A549 (cell line): ENCODE data around the gene ROCK1. TPM values are rescaled to one million over a fixed set of nuclear protein-coding genes. Genes with fewer than 3 reads are reported as not detected.
A peak's percentile ranks its signal among the peaks of the same experiment; 100 is the strongest.

Experiments used
- ATAC-seq, 2 experiments: fragments of 200-7000 bp in 1 of 2; fragments of >200 bp in 1 of 2; cut with Nextera tagmentation in 1 of 2; cut with Tn5 transposase in 1 of 2; 3 replicates each; pipeline versions ENCODE4 v1.8.0 to v1.9.1; 2018 to 2020; ENCODE audit warnings: mild to moderate bottlenecking in 1 of 2, moderate library complexity in 1 of 2
- CTCF ChIA-PET: fragments of 300-600 bp; sonication (Branson Sonifier 250); formaldehyde crosslinking; extraction: SDS; loops from one replicate; lab custom pipeline; 2021; ENCODE audit warnings: antibody characterized with exemption, inconsistent platforms; lab: Yijun Ruan, JAX
- POLR2A ChIA-PET: fragments of 350-600 bp; formaldehyde crosslinking; extraction: SDS; loops from one replicate; lab custom pipeline; 2021; ENCODE audit warnings: antibody characterized with exemption, inconsistent platforms; lab: Yijun Ruan, JAX
- DNase-seq, 2 experiments: peaks; one replicate each; pipeline versions ENCODE4 v3.0.0 to v3.0.0-alpha.2; 2011 to 2016; ENCODE audit warnings: low read depth in 1 of 2, low spot score in 1 of 2
- FAIRE-seq: peaks from 2 replicates; lab custom pipeline; 2011; peaks lifted over from hg19 to GRCh38; lab: Jason Lieb, UNC
- H3K27ac ChIP-seq, 2 experiments: fragments of >200 bp; sonication (Bioruptor Twin); formaldehyde crosslinking; 3 replicates each; pipeline ENCODE4 v1.5.1; 2016 to 2017
- H3K4me1 ChIP-seq: fragments of >200 bp; sonication (Bioruptor Twin); formaldehyde crosslinking; 3 replicates; pipeline ENCODE4 v1.6.1; 2016
- H3K4me2 ChIP-seq: fragments of >200 bp; sonication (Bioruptor Twin); formaldehyde crosslinking; 3 replicates; pipeline ENCODE4 v1.6.1; 2016
- H3K4me3 ChIP-seq: fragments of >200 bp; sonication (Bioruptor Twin); formaldehyde crosslinking; 3 replicates; pipeline ENCODE4 v1.5.1; 2016
- H3K9me3 ChIP-seq: fragments of >200 bp; sonication (Bioruptor Twin); formaldehyde crosslinking; 3 replicates; pipeline ENCODE4 v1.6.1; 2016
- BHLHE40 ChIP-seq: IDR thresholded peaks from 2 replicates; pipeline ENCODE4 v1.6.1; 2012; ENCODE audit warnings: low read depth, low read length, inconsistent platforms
- CBX2 ChIP-seq: fragments of 200-600 bp; sonication (generic); IDR thresholded peaks from 2 replicates; pipeline ENCODE4 v1.6.1; 2016; ENCODE audit warnings: low read depth, mild to moderate bottlenecking, borderline replicate concordance
- CHD2 ChIP-seq: fragments of 150-350 bp; IDR thresholded peaks from 2 replicates; pipeline ENCODE4 v1.6.1; 2014; ENCODE audit warnings: low read length; ENCODE audit not compliant: partially characterized antibody
- CHD4 ChIP-seq: fragments of 200-600 bp; sonication (generic); IDR thresholded peaks from 2 replicates; pipeline ENCODE4 v1.6.1; 2016; ENCODE audit warnings: antibody characterized with exemption, mild to moderate bottlenecking, borderline replicate concordance
- EHF ChIP-seq: fragments of 250-450 bp; sonication (Bioruptor Pico); IDR thresholded peaks from 2 replicates; pipeline ENCODE4 v1.5.0; 2020; ENCODE audit warnings: mild to moderate bottlenecking
- ESRRA ChIP-seq: fragments of 150-350 bp; IDR thresholded peaks from 2 replicates; pipeline ENCODE4 v1.6.1; 2014; ENCODE audit warnings: mild to moderate bottlenecking, low read length, borderline replicate concordance
- FOSB ChIP-seq: fragments of 250-450 bp; sonication (Bioruptor Pico); IDR thresholded peaks from 2 replicates; pipeline ENCODE4 v1.5.0; 2020; ENCODE audit warnings: mild to moderate bottlenecking, moderate library complexity
- FOXS1 ChIP-seq: fragments of 250-450 bp; sonication (Bioruptor Pico); IDR thresholded peaks from 2 replicates; pipeline ENCODE4 v1.5.0; 2020; ENCODE audit warnings: mild to moderate bottlenecking, moderate library complexity
- GATA3 ChIP-seq: IDR thresholded peaks from 2 replicates; pipeline ENCODE4 v1.6.1; 2012; ENCODE audit warnings: borderline replicate concordance
- HEYL ChIP-seq: fragments of 250-450 bp; sonication (Bioruptor Pico); IDR thresholded peaks from 2 replicates; pipeline ENCODE4 v1.8.0; 2021; ENCODE audit warnings: mild to moderate bottlenecking, moderate library complexity
- HOXA7 ChIP-seq: fragments of 250-450 bp; sonication (Bioruptor Pico); IDR thresholded peaks from 2 replicates; pipeline ENCODE4 v1.5.0; 2020; ENCODE audit warnings: mild to moderate bottlenecking, moderate library complexity
- HOXB13 ChIP-seq: fragments of 250-450 bp; sonication (Bioruptor Pico); IDR thresholded peaks from 2 replicates; pipeline ENCODE4 v1.5.0; 2020; ENCODE audit warnings: low read depth, mild to moderate bottlenecking, moderate library complexity
- HOXB5 ChIP-seq: fragments of 250-450 bp; sonication (Bioruptor Pico); IDR thresholded peaks from 2 replicates; pipeline ENCODE4 v1.5.0; 2020; ENCODE audit warnings: mild to moderate bottlenecking, moderate library complexity
- KDM1A ChIP-seq: fragments of 200-600 bp; sonication (generic); IDR thresholded peaks from 2 replicates; pipeline ENCODE4 v1.6.1; 2016; ENCODE audit warnings: low read depth, mild to moderate bottlenecking
- NFE2L2 ChIP-seq: fragments of 150-350 bp; conservative IDR thresholded peaks from 2 replicates; pipeline ENCODE4 v1.6.1; 2014; ENCODE audit warnings: low read length
- NPAS2 ChIP-seq: fragments of 250-450 bp; sonication (Bioruptor Pico); IDR thresholded peaks from 2 replicates; pipeline ENCODE4 v1.8.0; 2022; ENCODE audit warnings: mild to moderate bottlenecking, moderate library complexity, borderline replicate concordance
- PHF8 ChIP-seq: fragments of 200-600 bp; sonication (generic); IDR thresholded peaks from 2 replicates; pipeline ENCODE4 v1.6.1; 2016; ENCODE audit warnings: low read depth, mild to moderate bottlenecking, antibody characterized with exemption, moderate library complexity, borderline replicate concordance
- POLR2A ChIP-seq: IDR thresholded peaks from 2 replicates; pipeline ENCODE4 v1.6.1; 2012; ENCODE audit warnings: mild to moderate bottlenecking, low read length
- POLR2AphosphoS2 ChIP-seq: conservative IDR thresholded peaks from 2 replicates; pipeline ENCODE4 v1.6.1; 2012; ENCODE audit warnings: low read length, improper control_type of control experiment, inconsistent platforms
- RCOR1 ChIP-seq: fragments of 150-350 bp; IDR thresholded peaks from 2 replicates; pipeline ENCODE4 v1.6.1; 2014; ENCODE audit warnings: antibody characterized with exemption, low read length, low read depth
- REST ChIP-seq: fragments of 200-600 bp; sonication (generic); IDR thresholded peaks from 2 replicates; pipeline ENCODE4 v1.6.1; 2016; ENCODE audit warnings: antibody characterized with exemption, mild to moderate bottlenecking, moderate library complexity
- TFCP2L1 ChIP-seq: fragments of 250-450 bp; sonication (Bioruptor Pico); IDR thresholded peaks from 2 replicates; pipeline ENCODE4 v1.5.0; 2021; ENCODE audit warnings: mild to moderate bottlenecking
- ZC3H11A ChIP-seq: fragments of 450-650 bp; IDR thresholded peaks from 2 replicates; pipeline ENCODE4 v1.6.1; 2014; ENCODE audit warnings: antibody characterized with exemption, mild to moderate bottlenecking
- ZSCAN20 ChIP-seq: fragments of 250-450 bp; sonication (Bioruptor Pico); IDR thresholded peaks from 2 replicates; pipeline ENCODE4 v1.8.0; 2022; ENCODE audit warnings: mild to moderate bottlenecking, moderate library complexity
- WGBS: methylation state at CpG from one replicate; pipeline ENCODE4 v1.1.6; 2017; ENCODE audit errors: missing lambda C conversion rate; 5-methylcytosine and 5-hydroxymethylcytosine counted together
- polyA plus RNA-seq, 4 experiments: library from polyadenylated mRNA; depleted of rRNA in 3 of 4; stranded (reverse); fragments of >200 nt; fragmentation: RNase III in 1 of 4; extraction: RNeasy Plus Mini Kit Qiagen cat#74134 plus additional on column Dnase treatment in 1 of 4; gene quantifications; 2 replicates in 3 of 4; 3 replicates in 1 of 4; pipeline ENCODE4 v1.2.3, GENCODE V29; 2011 to 2017
- TF ChIP-seq, protein P1 (sequence below): IDR thresholded peaks from 2 replicates; pipeline ENCODE4 v1.6.1; 2012
- TF ChIP-seq, protein P2 (sequence below): fragments of 150-350 bp; IDR thresholded peaks from 2 replicates; pipeline ENCODE4 v1.6.1; 2014; ENCODE audit warnings: low read depth, mild to moderate bottlenecking, low read length
- TF ChIP-seq, protein P3 (sequence below): fragments of >200 bp; sonication (Bioruptor Twin); formaldehyde crosslinking; IDR thresholded peaks from 3 replicates; pipeline ENCODE4 v1.5.1; 2016

ROCK1 gene
- polyA plus RNA-seq, 2 of the 4 experiments (the other 2 are of a cell fraction), result 20.5 to 31.8 TPM

DNA sequence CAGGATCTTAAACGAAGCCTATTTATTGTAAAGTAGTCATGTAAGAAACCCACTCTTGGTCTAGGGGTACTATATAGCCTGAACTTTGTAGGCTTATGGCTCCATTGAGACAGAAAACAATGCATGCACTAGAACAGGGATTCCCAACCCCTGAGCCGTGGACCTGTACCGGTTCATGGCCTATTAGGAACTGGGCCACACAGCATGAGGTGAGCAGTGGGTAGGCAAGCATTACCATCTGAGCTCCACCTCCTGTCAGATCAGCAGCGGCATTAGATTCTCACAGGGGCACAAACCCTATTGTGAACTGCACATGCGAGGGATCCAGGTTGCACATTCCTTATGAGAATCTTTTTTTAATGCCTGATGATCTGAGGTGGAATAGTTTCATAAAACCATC lies 59.2 kb downstream of the ROCK1 start:
- DNase-seq (no peak), FAIRE-seq (no peak), ATAC-seq (no peak)
- Histone ChIP-seq H3K27ac (peak overlapping the region; percentile 67 to 70), H3K4me3 (no peak overlapping the region; the same call in 2 of the 3 replicates), H3K4me2 (peak overlapping the region; percentile 63), H3K4me1 (peaks cover 50% of the 10 kb centered on the region), H3K9me3 (no peaks in the 10 kb centered on the region)
- 89% methylated on average over 5 of the region's 5 CpGs for WGBS
- TF ChIP-seq ZC3H11A, result no peak
- TF ChIP-seq CBX2, result no peak
- TF ChIP-seq HOXA7, result no peak
- no peak for TF ChIP-seq HEYL
- no peak for TF ChIP-seq HOXB13 (CRISPR knock-in tag)
- TF ChIP-seq CHD4, result no peak
- no peak for TF ChIP-seq FOSB (CRISPR knock-in tag)
- no peak for TF ChIP-seq ZSCAN20 (CRISPR knock-in tag)
- no peak for TF ChIP-seq CHD2
- no peak for TF ChIP-seq NFE2L2
- TF ChIP-seq ESRRA, result no peak
- no peak for TF ChIP-seq POLR2A
- no peak for TF ChIP-seq TFCP2L1 (CRISPR knock-in tag)
- no peak for TF ChIP-seq GATA3
- TF ChIP-seq REST, result no peak
- TF ChIP-seq HOXB5 (CRISPR knock-in tag), result no peak
- no peak for TF ChIP-seq KDM1A
- TF ChIP-seq, protein P1, sequence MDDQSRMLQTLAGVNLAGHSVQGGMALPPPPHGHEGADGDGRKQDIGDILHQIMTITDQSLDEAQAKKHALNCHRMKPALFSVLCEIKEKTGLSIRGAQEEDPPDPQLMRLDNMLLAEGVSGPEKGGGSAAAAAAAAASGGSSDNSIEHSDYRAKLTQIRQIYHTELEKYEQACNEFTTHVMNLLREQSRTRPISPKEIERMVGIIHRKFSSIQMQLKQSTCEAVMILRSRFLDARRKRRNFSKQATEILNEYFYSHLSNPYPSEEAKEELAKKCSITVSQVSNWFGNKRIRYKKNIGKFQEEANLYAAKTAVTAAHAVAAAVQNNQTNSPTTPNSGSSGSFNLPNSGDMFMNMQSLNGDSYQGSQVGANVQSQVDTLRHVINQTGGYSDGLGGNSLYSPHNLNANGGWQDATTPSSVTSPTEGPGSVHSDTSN, result no peak
- TF ChIP-seq FOXS1 (CRISPR knock-in tag), result no peak
- ChIA-PET POLR2A (interaction anchor here (0.6 to 1.5 kb wide), 4 partner anchors 10 to 639 kb away, joined by 3 to 8 read pairs (median 3); partner anchors contain the start of gene ROCK1), CTCF (interaction anchor here (1.2 kb wide), 1 partner anchor 76 kb away, joined by 3 read pairs; no protein-coding TSS in a partner anchor)

GRCh38 chr18:21051620-21052019 lies 60.0 kb downstream of the ROCK1 start:
- no peak overlapping the region; the same call in 2 of the 3 replicates for H3K4me2 ChIP-seq
- CTCF ChIA-PET, result no interaction called here
- TF ChIP-seq HOXA7 (no peak), RCOR1 (no peak), KDM1A (no peak), PHF8 (no peak), NPAS2 (CRISPR knock-in tag) (no peak), HEYL (no peak), CHD2 (no peak), EHF (CRISPR knock-in tag) (no peak), CHD4 (no peak), BHLHE40 (no peak), POLR2AphosphoS2 (no peak), HOXB5 (CRISPR knock-in tag) (no peak)
- TF ChIP-seq, protein P2, sequence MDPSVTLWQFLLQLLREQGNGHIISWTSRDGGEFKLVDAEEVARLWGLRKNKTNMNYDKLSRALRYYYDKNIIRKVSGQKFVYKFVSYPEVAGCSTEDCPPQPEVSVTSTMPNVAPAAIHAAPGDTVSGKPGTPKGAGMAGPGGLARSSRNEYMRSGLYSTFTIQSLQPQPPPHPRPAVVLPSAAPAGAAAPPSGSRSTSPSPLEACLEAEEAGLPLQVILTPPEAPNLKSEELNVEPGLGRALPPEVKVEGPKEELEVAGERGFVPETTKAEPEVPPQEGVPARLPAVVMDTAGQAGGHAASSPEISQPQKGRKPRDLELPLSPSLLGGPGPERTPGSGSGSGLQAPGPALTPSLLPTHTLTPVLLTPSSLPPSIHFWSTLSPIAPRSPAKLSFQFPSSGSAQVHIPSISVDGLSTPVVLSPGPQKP, result no peak
- TF ChIP-seq, protein P3, sequence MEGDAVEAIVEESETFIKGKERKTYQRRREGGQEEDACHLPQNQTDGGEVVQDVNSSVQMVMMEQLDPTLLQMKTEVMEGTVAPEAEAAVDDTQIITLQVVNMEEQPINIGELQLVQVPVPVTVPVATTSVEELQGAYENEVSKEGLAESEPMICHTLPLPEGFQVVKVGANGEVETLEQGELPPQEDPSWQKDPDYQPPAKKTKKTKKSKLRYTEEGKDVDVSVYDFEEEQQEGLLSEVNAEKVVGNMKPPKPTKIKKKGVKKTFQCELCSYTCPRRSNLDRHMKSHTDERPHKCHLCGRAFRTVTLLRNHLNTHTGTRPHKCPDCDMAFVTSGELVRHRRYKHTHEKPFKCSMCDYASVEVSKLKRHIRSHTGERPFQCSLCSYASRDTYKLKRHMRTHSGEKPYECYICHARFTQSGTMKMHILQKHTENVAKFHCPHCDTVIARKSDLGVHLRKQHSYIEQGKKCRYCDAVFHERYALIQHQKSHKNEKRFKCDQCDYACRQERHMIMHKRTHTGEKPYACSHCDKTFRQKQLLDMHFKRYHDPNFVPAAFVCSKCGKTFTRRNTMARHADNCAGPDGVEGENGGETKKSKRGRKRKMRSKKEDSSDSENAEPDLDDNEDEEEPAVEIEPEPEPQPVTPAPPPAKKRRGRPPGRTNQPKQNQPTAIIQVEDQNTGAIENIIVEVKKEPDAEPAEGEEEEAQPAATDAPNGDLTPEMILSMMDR, result no peak
- TF ChIP-seq, protein P1, result no peak

More at GRCh38 chr18:21051620-21052019, 60.0 kb downstream of the ROCK1 start:
- no peak overlapping the region for H3K4me3 ChIP-seq
- H3K4me1 ChIP-seq, result peaks cover 50% of the 10 kb centered on the region
- 81% methylated on average over 3 of the region's 3 CpGs for WGBS
- no peak for ATAC-seq
- no peaks in the 10 kb centered on the region for H3K9me3 ChIP-seq
- FAIRE-seq, result no peak
- POLR2A ChIA-PET, result interaction anchor here (0.5 kb wide), 1 partner anchor 10 kb away, joined by 4 read pairs; no protein-coding TSS in a partner anchor
- no peak for DNase-seq
- peak overlapping the region in 1 of 2 experiments; percentile 67; a peak in 1 of 6 replicates for H3K27ac ChIP-seq
